ENCODE results near the gene SDHB.

Gene SDHB

GRCh38 chr1:17043676-17044075 is 10.2 kb downstream of the SDHB start:
- no peak for DNase-seq

DNA sequence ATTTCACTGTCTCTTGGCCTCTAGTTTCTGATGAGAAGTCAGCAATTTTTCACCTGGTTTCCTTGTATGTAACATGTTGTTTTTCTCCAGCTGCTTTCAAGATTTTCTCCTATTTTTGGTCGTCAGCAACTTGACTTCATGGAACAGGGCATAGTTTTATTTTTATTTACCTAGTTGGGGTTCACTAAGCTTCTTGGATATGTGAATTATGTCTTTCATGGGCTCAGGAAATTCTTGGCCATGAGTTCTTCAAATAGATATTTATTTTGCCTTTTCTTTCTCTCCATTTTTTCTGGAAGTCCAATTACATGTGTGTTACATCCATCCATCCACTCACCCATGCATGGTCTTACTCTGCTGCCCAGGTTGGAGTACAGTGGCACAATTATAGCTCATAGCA is 13.7 kb downstream of the SDHB start:
- DNase-seq = no peak

- DNase-seq = no peak
Measured at GRCh38 chr1:17039522-17039921, 14.3 kb downstream of the SDHB start.

DNA sequence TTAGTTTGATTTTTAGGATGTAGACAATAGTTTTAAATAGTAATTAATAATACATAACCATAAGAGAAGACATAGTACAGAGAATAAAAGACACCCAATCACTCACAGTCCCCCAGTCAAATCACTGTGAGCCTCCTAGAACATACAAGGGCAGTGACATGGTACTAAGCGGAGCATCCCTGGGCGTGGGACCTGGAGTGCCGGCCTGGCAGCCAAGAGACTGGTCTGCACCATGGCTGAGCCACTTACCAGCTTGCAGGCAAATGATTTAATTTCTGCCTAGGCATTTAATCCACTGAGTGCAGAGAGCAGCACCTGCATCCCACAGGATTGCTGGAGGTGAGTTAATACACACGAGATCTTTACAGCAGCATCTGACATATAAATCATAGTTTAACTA is 20.4 kb downstream of the SDHB start:
- no peak for DNase-seq

GRCh38 chr1:17032741-17033140 is 21.1 kb downstream of the SDHB start:
- no peak for DNase-seq

DNA sequence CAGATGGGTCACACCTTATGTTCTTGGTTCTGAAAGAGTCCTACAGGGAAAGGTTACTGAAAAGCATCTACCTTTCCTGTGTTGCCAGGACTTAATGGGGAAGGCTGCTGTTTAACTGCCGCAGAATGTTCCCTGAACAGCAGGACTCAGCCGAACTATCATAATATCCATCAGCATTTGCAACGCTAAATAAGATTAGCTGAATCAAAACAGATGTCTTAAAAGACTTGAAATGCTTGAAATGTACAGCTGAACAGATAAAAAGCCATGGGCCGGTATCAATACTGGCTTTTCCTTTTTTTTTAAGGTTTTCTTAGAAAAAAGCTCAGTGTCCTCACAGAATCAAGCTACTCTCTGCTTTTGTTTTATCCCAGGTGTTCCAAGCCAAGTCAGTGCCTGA is 22.4 kb downstream of the SDHB start:
- DNase-seq = no peak

DNA sequence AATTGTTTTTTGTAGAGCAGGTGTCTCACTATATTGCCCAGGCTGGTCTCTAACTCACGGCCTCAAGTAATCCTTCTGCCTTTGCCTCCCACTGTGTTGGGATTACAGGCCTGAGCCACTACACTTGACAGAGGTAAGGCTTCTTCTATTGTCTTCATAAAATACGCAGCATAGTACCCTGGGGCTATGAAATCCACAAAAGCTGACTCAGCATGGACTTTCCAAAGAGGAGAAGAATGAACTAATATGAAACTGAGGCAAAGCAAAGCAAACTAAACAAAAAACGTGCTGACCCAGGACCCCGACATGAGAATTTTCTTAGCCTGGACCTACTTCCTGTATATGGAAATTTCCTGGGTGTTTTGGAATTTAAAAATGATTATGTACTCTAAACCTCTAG is 23.6 kb downstream of the SDHB start:
- no peak for DNase-seq

DNA sequence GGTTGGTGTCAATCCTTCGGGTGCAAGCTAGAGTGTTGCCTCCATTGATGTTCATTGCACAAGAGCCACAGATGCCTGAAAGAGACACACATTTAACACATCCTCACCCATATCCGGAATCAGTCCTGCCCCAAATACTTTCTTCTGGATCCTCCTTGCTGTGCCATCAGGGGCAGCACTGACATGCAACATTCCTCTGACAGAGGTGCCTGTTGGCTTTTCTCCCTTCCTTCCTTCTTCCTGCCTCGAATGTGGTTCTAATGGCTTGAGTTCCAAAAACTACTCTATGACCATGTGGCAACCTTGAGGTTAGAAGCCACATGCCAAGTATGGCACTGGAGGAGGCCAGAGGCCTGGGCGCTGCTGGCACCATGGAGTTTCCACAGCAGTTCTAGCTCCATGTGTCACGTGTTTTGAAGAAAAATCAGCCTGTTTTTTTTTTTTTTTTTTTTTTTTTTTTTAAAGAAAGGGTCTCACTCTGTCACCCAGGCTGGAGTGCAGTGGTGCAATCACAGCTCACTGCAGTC is 25.1 kb downstream of the SDHB start:
- DNase-seq = peak; percentile 40

DNA sequence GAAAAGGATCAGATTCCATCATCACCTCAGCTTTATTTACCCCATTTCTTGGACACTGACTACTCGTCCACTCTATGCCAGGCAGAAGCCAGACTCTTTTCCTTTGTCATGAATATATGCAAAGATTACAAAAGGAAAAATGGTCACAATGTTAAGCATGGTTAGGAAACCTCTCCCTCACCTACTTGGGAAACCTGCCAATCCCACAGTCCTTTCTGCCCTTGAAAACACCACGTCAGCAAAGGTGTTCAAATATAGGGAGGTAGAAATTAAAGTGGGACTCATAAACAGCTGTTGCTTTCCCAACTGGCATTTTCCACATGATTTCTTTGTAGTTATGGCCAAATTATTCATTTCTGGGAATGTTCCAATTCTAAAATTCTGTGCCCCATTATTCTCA is 25.9 kb downstream of the SDHB start:
- no peak for DNase-seq

DNA sequence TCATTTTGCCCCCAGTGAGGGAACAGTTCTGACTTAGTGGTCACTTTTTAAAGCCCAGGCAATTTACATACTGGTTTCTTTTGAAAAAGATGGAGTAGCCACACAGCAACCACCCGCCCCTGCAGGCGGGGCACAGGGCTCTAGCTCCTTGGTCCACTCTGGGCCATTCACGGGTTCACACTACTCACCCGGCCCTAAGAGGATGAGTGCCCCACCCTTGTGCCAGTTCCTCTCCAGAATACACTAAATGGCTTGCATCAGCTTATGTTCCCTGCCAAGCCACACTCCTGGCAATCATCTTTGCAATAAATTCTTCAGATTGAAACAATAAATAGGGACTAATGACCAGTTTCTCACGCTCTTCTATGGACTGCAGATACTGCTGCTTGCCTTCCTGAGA is 26.4 kb downstream of the SDHB start:
- DNase-seq = no peak

GRCh38 chr1:17024721-17025120 is 29.1 kb downstream of the SDHB start:
- no peak for DNase-seq

- DNase-seq = no peak
Measured at GRCh38 chr1:17023573-17023972, 30.3 kb downstream of the SDHB start.

GRCh38 chr1:17023102-17023501 is 30.7 kb downstream of the SDHB start:
- DNase-seq = peak; percentile 97

DNA sequence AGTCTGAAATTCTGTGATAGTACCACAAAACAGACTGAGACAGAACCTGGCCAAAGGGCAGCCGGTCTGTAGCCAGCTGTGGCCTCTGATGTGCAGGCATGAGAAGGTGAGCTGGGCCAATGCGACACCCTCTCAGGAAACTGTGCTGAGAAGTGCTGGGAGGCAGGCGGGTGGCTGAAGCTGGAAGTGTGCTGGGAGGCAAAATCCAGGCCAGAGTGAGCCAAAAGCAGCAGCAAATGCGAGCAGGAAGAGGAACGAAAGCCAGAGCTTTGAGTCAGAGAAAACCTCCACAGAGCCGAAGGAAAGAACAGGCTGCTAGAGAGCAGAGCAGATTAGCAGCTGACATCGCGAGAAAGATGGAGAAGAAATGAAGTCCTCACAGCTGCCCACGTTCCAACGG is 31.9 kb downstream of the SDHB start:
- peak; percentile 1 for DNase-seq

DNA sequence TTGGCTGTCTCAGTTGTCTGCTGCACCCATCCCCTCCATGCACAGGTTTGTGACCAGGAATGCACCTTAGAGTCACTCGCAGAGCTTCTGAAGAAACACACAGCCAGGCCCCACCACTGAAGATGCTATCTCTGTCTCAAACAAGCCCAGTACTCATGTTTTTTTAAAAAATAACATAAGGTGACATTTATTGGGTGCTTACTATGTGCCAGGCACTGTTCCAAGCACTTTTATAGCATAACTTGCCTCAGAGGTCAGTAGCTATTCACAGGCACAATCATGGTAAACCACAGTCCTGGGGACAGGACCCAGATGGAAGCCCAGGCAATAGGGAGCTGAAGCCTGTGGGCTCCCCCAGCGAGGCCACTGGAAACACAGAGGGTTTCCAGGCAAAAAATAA is 33.3 kb downstream of the SDHB start:
- no peak for DNase-seq

GRCh38 chr1:17018849-17019248 is 35.0 kb downstream of the SDHB start:
- DNase-seq = no peak

DNA sequence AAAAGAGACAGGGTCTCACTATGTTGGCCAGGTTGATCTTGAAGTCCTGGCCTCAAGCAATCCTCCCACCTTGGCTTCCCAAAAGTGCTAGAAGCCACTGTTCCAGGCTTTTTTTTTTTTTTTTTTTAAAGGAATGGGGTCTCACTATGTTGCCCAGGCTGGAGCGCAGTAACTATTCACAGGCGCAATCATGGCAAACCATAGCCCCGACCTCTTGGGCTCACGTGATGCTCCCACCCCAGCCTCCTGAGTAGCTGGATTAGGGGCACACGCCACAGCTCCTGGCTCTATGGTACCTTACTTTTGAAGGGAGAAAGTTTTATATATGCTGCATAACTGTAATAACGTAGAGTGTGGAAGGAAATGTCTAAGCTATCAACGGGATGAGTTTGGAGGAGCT is 36.4 kb downstream of the SDHB start:
- no peak for DNase-seq

DNA sequence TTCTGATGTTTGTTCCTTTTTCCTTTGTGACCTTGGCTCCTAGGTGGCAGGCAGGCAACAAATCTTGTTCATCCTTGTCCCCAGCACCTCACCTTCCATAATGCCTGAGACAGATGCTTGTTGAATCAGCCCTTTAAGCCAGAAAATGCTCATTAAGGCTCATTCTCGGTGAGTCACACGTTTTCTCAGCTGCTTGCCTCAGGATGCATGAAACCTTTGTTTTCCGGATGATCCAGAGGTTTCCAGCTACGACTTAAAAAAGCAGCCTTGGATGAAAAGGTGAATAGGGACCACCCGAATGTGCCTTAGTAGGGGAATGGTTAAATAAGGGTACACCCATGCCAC is 37.5 kb downstream of the SDHB start:
- DNase-seq = no peak

DNA sequence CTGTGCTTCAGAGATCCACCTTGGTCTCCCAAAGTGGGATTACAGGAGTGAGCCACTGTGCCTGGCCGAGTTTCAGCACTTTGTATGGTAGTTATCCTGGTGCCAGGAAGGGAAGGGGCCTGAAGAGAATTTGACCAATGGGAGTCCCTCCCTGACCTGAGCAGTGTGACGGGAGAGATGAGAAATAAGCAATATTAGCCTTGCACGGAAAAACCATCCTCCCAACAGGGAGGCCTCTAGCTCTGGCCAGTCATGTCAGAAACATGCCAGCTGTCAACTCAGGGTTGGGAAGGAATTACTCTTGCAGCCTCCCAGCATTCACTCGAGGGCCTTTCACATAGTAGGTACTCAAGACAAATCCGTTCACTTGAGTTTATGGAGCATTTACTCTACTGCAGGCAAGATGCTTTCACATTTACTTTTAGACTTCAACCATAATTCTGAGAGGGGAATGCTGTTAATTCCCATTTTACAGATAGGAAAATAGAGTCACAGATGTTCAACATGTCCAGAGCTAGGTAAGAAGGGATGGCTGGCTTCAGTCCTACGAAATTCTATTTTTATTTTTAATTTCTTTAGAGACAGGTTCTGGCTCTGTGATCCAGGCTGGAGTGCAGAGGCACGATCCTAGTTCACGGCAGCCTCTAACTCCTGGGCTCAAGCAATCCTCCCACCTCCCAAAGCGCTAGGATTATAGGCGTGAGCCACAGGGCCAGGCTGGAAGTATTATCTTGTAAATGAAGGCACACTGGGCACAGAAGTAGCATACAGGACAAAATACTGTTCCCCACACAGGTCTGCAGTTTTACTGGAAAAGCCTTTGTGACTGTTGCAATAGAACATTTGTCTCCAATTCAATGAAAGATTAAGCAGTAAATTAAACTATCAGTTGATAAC is 38.9 kb downstream of the SDHB start:
- DNase-seq = no peak

- peak; percentile 97 for DNase-seq
Measured at GRCh38 chr1:17013491-17014320, 40.1 kb downstream of the SDHB start.

GRCh38 chr1:17012775-17013490 is 40.9 kb downstream of the SDHB start:
- no peak for DNase-seq

DNA sequence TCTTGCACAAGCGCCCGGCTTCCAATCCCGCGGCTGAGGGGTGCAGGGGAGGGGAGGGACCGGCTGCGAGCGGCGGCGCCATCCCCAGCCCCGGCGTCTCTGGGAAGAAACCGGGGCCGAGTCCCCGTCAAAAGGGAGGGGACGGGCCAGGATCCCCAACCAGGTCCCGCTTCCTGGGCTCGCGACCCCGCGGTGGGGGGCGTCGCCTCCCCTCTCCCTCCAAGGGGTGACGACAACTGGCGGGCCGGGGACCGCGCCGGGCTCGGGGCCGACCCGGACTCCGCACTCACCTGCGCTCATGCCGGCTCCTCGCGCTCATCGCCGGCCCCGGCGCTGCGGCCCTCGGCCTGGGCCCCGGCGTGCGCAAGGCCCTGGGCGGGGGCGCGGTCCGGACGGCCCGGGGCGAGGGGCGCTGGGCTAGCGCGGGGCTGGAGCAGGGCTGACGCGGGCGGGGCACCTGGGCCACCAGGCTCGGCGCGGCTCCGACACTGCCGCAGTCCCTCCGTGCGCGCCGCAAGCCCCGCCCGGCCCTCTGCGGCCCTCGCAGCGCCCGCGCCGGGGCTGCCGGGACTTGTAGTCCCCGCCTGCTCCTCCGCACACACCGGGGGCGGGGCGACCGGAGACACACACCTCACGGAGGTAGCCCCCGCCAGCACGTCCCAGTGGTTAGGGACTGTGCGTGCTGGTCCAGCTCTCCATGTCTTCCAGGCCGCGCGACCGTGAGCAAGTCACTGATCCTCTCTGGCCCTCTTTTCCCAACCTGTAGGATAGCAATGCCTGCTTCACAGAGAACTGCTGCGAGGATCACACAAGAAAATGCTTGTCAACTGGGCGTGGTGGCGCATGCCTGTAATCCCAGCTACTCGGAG is 42.2 kb downstream of the SDHB start, which contains the start of gene ATP13A2:
TSS of gene ATP13A2 (minus strand) at position 490 of the 869 bp plus-strand sequence. CDS start at position 300, 190 bp downstream.
- DNase-seq = peak; percentile 48

Measured in MV-4-11 (cell line).